CD14-positive monocyte (primary cell): ENCODE results near the gene SULT1A2. TPM values are rescaled to one million over a fixed set of nuclear protein-coding genes. Genes with fewer than 3 reads are reported as not detected.
A peak's percentile ranks its signal among the peaks of the same experiment; 100 is the strongest.

Experiments used
- DNase-seq, 3 donors: peaks; one replicate each; pipeline ENCODE4 v3.0.0-alpha.2; 2011 to 2022
- H2AFZ ChIP-seq: 2 replicates; pipeline ENCODE4 v1.6.0; 2012; ENCODE audit warnings: mild to moderate bottlenecking, low read depth, low read length, inconsistent platforms; ENCODE audit not compliant: insufficient read depth, poor library complexity, severe bottlenecking
- H3K27ac ChIP-seq, 2 donors: 1 replicate in 1 of 2; 2 replicates in 1 of 2; pipeline ENCODE4 v1.5.1; 2012 to 2013; ENCODE audit warnings: low read length in 2 of 2, control low read depth in 1 of 2, inconsistent platforms in 1 of 2, low read depth in 1 of 2, mild to moderate bottlenecking in 1 of 2
- H3K27me3 ChIP-seq, 2 donors: one replicate each; pipeline versions ENCODE4 v1.6.0 to v1.6.1; 2011 to 2013; ENCODE audit warnings: low read length in 2 of 2; ENCODE audit not compliant: control insufficient read depth in 2 of 2, insufficient read depth in 2 of 2
- H3K36me3 ChIP-seq, 2 donors: replicated peaks in 1 of 2; 1 replicate in 1 of 2; 2 replicates in 1 of 2; pipeline versions ENCODE4 v1.5.1 to v1.6.1; 2012 to 2013; ENCODE audit warnings: low read length in 2 of 2, control low read depth in 1 of 2, inconsistent platforms in 1 of 2, mild to moderate bottlenecking in 1 of 2; ENCODE audit not compliant: insufficient read depth in 2 of 2, control insufficient read depth in 1 of 2
- H3K4me1 ChIP-seq, 2 donors: 1 replicate in 1 of 2; 2 replicates in 1 of 2; pipeline versions ENCODE4 v1.5.1 to v1.6.1; 2012 to 2013; ENCODE audit warnings: low read length in 2 of 2, control low read depth in 1 of 2, inconsistent platforms in 1 of 2, mild to moderate bottlenecking in 1 of 2, moderate library complexity in 1 of 2; ENCODE audit not compliant: insufficient read depth in 2 of 2, control insufficient read depth in 1 of 2
- H3K4me2 ChIP-seq: replicated peaks from 2 replicates; pipeline ENCODE3; 2012; ENCODE audit warnings: low read length, moderate library complexity, mild to moderate bottlenecking; ENCODE audit not compliant: poor library complexity, severe bottlenecking; ENCODE audit errors: extremely low read depth
- H3K4me3 ChIP-seq, 3 experiments: fragments of 200-600 bp in 1 of 3; sonication (generic) in 1 of 3; replicated peaks in 1 of 3; 1 replicate in 2 of 3; 2 replicates in 1 of 3; pipeline ENCODE4 v1.5.1; 2011 to 2013; ENCODE audit warnings: low read length in 3 of 3, mild to moderate bottlenecking in 3 of 3, control low read depth in 2 of 3, low read depth in 2 of 3, inconsistent platforms in 1 of 3, moderate library complexity in 1 of 3
- H3K79me2 ChIP-seq: 2 replicates; pipeline ENCODE4 v1.6.0; 2012; ENCODE audit warnings: mild to moderate bottlenecking, control low read depth, inconsistent platforms, low read length, moderate library complexity; ENCODE audit not compliant: insufficient read depth
- H3K9ac ChIP-seq: 2 replicates; pipeline ENCODE4 v1.6.0; 2017; ENCODE audit warnings: low read length, mild to moderate bottlenecking; ENCODE audit not compliant: insufficient read depth, poor library complexity, severe bottlenecking
- H3K9me3 ChIP-seq, 2 donors: replicated peaks in 1 of 2; 1 replicate in 1 of 2; 2 replicates in 1 of 2; pipeline versions ENCODE4 v1.5.1 to v1.6.1; 2012 to 2013; ENCODE audit warnings: low read length in 2 of 2, control low read depth in 1 of 2; ENCODE audit not compliant: control insufficient read depth in 1 of 2, insufficient read depth in 1 of 2
- H4K20me1 ChIP-seq: 2 replicates; pipeline ENCODE4 v1.6.0; 2012; ENCODE audit warnings: mild to moderate bottlenecking, low read length, control low read depth, moderate library complexity; ENCODE audit not compliant: insufficient read depth
- H3K27ac Mint-ChIP-seq, 7 donors: one replicate each; pipeline ENCODE4 v1.8.0; 2020; ENCODE audit warnings: mild to moderate bottlenecking in 7 of 7, mixed read lengths in 7 of 7, moderate library complexity in 6 of 7, inconsistent platforms in 2 of 7
- H3K27me3 Mint-ChIP-seq, 3 donors: one replicate each; pipeline ENCODE4 v1.8.0; 2021 to 2022; ENCODE audit warnings: low read depth in 3 of 3, mild to moderate bottlenecking in 3 of 3, mixed read lengths in 3 of 3, moderate library complexity in 3 of 3, inconsistent platforms in 1 of 3
- H3K36me3 Mint-ChIP-seq, 2 donors: one replicate each; pipeline ENCODE4 v1.8.0; 2020; ENCODE audit warnings: mixed read lengths in 2 of 2, inconsistent platforms in 1 of 2, mild to moderate bottlenecking in 1 of 2
- H3K4me1 Mint-ChIP-seq: one replicate; pipeline ENCODE4 v1.8.0; 2020; ENCODE audit warnings: mild to moderate bottlenecking, mixed read lengths
- H3K4me3 Mint-ChIP-seq, 2 donors: one replicate each; pipeline ENCODE4 v1.8.0; 2020; ENCODE audit warnings: mild to moderate bottlenecking in 2 of 2, mixed read lengths in 2 of 2, moderate library complexity in 1 of 2
- H3K9me3 Mint-ChIP-seq, 7 donors: one replicate each; pipeline ENCODE4 v1.8.0; 2020 to 2022; ENCODE audit warnings: mixed read lengths in 7 of 7, mild to moderate bottlenecking in 6 of 7, moderate library complexity in 6 of 7, inconsistent platforms in 2 of 7
- WGBS: methylation state at CpG from one replicate; pipeline ENCODE4 v1.1.5; 2013; ENCODE audit warnings: missing lambda C conversion rate; ENCODE audit not compliant: insufficient coverage; 5-methylcytosine and 5-hydroxymethylcytosine counted together
- intact Hi-C, 2 donors: fragments of 100-400 bp; cut with micrococcal nuclease; formaldehyde crosslinking; loops; one replicate each; pipeline versions ENCODE4 v1.15.0 to v1.15.1; 2023
- polyA plus RNA-seq, 3 donors: library from polyadenylated mRNA; depleted of rRNA in 1 of 3; unstranded in 2 of 3; stranded (reverse) in 1 of 3; fragments of 300-500 nt in 2 of 3; fragments of >200 nt in 1 of 3; fragmentation: Illumina TruSeq in 2 of 3; gene quantifications; 1 replicate in 2 of 3; 2 replicates in 1 of 3; pipeline ENCODE4 v1.2.3, GENCODE V29; 2012 to 2021
- TF ChIP-seq, protein P1 (sequence below): fragments of 200-600 bp; IDR thresholded peaks from one replicate; pipeline ENCODE4 v1.8.0; 2022; ENCODE audit warnings: antibody characterized with exemption, mild to moderate bottlenecking

The SULT1A2 gene
- polyA plus RNA-seq, 3 donors: 1.1 to 4.6 TPM; not detected in 1

DNA sequence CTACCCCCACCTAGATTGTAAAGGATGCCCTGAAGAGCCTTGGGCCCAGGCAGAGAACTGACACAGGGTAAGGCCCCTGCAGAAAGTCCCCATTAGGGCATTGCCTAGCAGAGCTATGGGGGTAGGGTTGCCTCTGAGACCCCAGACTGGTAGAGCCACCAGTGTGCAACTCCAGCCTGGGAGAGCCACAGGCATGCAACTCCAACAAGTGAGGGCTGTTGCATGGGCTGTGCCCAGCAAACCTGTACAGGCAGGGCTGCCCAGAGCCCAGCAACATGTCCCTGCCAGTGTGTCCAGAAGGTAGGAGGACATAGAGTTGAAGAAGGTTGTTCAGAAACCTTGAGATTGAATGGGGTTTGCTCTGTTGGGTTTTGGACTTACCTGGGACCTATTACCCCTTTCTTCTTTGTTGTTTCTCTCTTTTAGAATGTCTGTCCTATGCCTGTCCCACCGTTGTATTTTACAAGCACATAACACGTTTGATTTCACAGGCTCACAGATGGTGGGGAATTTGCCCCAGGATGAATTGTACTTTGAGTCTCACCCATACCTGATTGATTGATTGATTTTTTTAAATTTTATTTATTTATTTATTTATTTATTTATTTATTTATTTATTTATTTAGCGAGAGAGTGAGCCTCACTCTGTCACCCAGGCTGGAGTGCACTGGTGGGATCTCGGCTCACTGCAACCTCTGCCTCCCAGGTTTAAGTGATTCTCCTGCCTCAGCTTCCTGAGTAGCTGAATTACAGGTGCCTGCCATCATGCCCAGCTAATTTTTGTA is 26.7 kb downstream of the SULT1A2 start:
- Mint-ChIP-seq H3K4me1 (peaks cover 26% of the 10 kb centered on the region), H3K27me3 (peaks cover 0 to 3% (median 2%) of the 10 kb centered on the region in 3 donors), H3K36me3 (peaks cover 26 to 36% of the 10 kb centered on the region in 2 donors), H3K9me3 (peaks cover 8 to 20% (median 13%) of the 10 kb centered on the region in 7 donors), H3K4me3 (no peak overlapping the region), H3K27ac (no peak overlapping the region)
- peaks cover 49% of the 10 kb centered on the region for H4K20me1 ChIP-seq
- TF ChIP-seq, protein P1, sequence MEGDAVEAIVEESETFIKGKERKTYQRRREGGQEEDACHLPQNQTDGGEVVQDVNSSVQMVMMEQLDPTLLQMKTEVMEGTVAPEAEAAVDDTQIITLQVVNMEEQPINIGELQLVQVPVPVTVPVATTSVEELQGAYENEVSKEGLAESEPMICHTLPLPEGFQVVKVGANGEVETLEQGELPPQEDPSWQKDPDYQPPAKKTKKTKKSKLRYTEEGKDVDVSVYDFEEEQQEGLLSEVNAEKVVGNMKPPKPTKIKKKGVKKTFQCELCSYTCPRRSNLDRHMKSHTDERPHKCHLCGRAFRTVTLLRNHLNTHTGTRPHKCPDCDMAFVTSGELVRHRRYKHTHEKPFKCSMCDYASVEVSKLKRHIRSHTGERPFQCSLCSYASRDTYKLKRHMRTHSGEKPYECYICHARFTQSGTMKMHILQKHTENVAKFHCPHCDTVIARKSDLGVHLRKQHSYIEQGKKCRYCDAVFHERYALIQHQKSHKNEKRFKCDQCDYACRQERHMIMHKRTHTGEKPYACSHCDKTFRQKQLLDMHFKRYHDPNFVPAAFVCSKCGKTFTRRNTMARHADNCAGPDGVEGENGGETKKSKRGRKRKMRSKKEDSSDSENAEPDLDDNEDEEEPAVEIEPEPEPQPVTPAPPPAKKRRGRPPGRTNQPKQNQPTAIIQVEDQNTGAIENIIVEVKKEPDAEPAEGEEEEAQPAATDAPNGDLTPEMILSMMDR: no peak
- DNase-seq: no peak
- peaks cover 39% of the 10 kb centered on the region for H3K79me2 ChIP-seq
- no peak overlapping the region for H2AFZ ChIP-seq
- H3K4me1 ChIP-seq: peaks cover 20 to 22% of the 10 kb centered on the region in 2 donors
- H3K27me3 ChIP-seq: no peaks in the 10 kb centered on the region
- peaks cover 6 to 13% of the 10 kb centered on the region in 2 donors for H3K9me3 ChIP-seq
- no peak overlapping the region for H3K27ac ChIP-seq
- intact Hi-C loops: no loop called here
- H3K36me3 ChIP-seq: peaks cover 0 to 12% of the 10 kb centered on the region in 2 donors
- WGBS: no CpG with 5 or more reads among the region's 4 CpGs
- H3K4me2 ChIP-seq: no peak overlapping the region
- H3K9ac ChIP-seq: no peak overlapping the region
- no peak overlapping the region for H3K4me3 ChIP-seq

DNA sequence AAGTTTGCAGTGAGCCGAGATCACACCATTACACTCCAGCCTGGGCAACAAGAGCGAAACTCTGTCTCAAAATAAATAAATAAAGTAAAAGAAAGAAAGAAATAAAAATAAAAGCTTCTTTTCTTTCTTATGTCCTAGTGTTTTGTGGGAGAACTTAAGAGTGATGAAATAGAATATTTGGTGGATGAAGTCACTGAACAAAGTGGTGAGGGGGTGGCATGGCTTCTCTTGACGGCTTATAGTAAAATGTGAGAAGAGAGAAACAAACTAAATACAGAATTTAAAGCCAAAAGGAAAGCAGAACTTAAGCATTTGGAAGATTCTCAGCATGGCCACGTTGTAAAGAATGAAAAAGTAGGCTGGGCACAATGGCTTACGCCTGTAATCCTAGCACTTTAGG is 27.8 kb downstream of the SULT1A2 start:
- H3K27ac Mint-ChIP-seq: peak overlapping the region in 1 of 7 donors; percentile 54
- Histone ChIP-seq H3K4me1 (peaks cover 16 to 17% of the 10 kb centered on the region in 2 donors), H3K9me3 (peaks cover 6 to 13% of the 10 kb centered on the region in 2 donors), H3K4me3 (no peak overlapping the region), H3K27me3 (no peaks in the 10 kb centered on the region), H3K27ac (no peak overlapping the region), H4K20me1 (peaks cover 44% of the 10 kb centered on the region), H3K9ac (no peak overlapping the region), H2AFZ (no peak overlapping the region), H3K4me2 (no peak overlapping the region), H3K36me3 (peaks cover 2 to 16% of the 10 kb centered on the region in 2 donors), H3K79me2 (peaks cover 38% of the 10 kb centered on the region)
- H3K4me3 Mint-ChIP-seq: no peak overlapping the region
- WGBS: 93% methylated on average over 2 of the region's 5 CpGs
- H3K9me3 Mint-ChIP-seq: peaks cover 8 to 20% (median 14%) of the 10 kb centered on the region in 7 donors
- peaks cover 0 to 3% (median 2%) of the 10 kb centered on the region in 3 donors for H3K27me3 Mint-ChIP-seq
- intact Hi-C loops: no loop called here
- H3K36me3 Mint-ChIP-seq: peaks cover 21 to 39% of the 10 kb centered on the region in 2 donors
- peaks cover 19% of the 10 kb centered on the region for H3K4me1 Mint-ChIP-seq
- no peak for DNase-seq
- TF ChIP-seq, protein P1: no peak
